Prostate gland (tissue), 2 donors: ENCODE data around the gene PDF. TPM values are rescaled to one million over a fixed set of nuclear protein-coding genes. Genes with fewer than 3 reads are reported as not detected.

Source experiments
- DNase-seq: peaks from one replicate; pipeline ENCODE4 v3.0.0-alpha.2; 2019; ENCODE audit warnings: low spot score
- H3K27ac ChIP-seq, 2 donors: fragments of 200-600 bp; sonication (generic); 2 replicates each; pipeline ENCODE4 v1.5.1; 2017 to 2019
- H3K27me3 ChIP-seq: fragments of 200-600 bp; sonication (generic); replicated peaks from 2 replicates; pipeline ENCODE4 v1.5.1; 2019; ENCODE audit not compliant: insufficient read depth
- H3K36me3 ChIP-seq, 2 donors: fragments of 200-600 bp; sonication (generic); 1 replicate in 1 of 2; 2 replicates in 1 of 2; pipeline versions ENCODE4 v1.5.1 to v1.8.1; 2017 to 2019
- H3K4me1 ChIP-seq: fragments of 200-600 bp; sonication (generic); replicated peaks from 2 replicates; pipeline ENCODE4 v1.5.1; 2019
- H3K4me3 ChIP-seq, 2 donors: fragments of 200-600 bp; sonication (generic); 2 replicates each; pipeline ENCODE4 v1.5.1; 2017 to 2019
- H3K9me3 ChIP-seq: fragments of 200-600 bp; sonication (generic); 2 replicates; pipeline ENCODE4 v1.5.1; 2017
- POLR2A ChIP-seq: fragments of 450-650 bp; IDR thresholded peaks from one replicate; pipeline ENCODE4 v1.6.1; 2016; ENCODE audit warnings: antibody characterized with exemption, mild to moderate bottlenecking
- POLR2AphosphoS5 ChIP-seq: sonication (generic); formaldehyde crosslinking; IDR thresholded peaks from one replicate; pipeline ENCODE4 v1.6.1; 2017; ENCODE audit warnings: antibody characterized with exemption
- WGBS: methylation state at CpG from one replicate; pipeline ENCODE4 v1.1.5; 2018; 5-methylcytosine and 5-hydroxymethylcytosine counted together
- intact Hi-C: fragments of 100-400 bp; cut with DNase I; formaldehyde crosslinking; loops from one replicate; pipeline ENCODE4 v1.14.2; 2022
- total RNA-seq, 2 donors: library from RNA; depleted of rRNA; stranded (reverse); fragments of >200 nt; gene quantifications; one replicate each; pipeline ENCODE4 v1.1.0, GENCODE V29; 2016
- TF ChIP-seq, protein P1 (sequence below), 4 experiments: fragments of 200-600 bp in 2 of 4; fragments of 450-650 bp in 2 of 4; sonication (generic) in 2 of 4; IDR thresholded peaks; 1 replicate in 3 of 4; 2 replicates in 1 of 4; pipeline ENCODE4 v1.5.1; 2016 to 2019; ENCODE audit warnings: antibody characterized with exemption in 4 of 4, mild to moderate bottlenecking in 2 of 4, moderate library complexity in 2 of 4

The PDF gene
- total RNA-seq, 2 donors from 2014 or later = 40.7 to 42.9 TPM

DNA sequence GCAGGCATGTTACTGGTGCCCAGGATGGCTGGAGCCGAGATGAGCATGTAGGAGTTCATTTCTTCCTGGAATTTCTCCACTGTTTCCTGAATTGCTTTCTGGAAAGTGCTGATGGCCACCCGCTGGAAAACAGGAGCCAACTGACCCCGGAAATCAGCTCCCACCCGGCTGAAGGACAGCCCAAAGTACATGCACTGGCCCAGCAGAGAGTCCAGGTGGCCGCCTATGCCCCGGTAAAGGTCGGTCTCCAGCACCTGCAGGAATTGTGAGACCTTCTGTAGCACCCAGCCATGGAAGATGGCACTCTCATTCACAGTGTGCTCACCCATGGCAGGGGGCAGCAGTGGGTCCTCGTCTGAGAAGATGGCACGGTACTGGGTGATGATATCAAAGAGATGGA lies 4.3 kb upstream of the PDF start:
- TF ChIP-seq, protein P1, sequence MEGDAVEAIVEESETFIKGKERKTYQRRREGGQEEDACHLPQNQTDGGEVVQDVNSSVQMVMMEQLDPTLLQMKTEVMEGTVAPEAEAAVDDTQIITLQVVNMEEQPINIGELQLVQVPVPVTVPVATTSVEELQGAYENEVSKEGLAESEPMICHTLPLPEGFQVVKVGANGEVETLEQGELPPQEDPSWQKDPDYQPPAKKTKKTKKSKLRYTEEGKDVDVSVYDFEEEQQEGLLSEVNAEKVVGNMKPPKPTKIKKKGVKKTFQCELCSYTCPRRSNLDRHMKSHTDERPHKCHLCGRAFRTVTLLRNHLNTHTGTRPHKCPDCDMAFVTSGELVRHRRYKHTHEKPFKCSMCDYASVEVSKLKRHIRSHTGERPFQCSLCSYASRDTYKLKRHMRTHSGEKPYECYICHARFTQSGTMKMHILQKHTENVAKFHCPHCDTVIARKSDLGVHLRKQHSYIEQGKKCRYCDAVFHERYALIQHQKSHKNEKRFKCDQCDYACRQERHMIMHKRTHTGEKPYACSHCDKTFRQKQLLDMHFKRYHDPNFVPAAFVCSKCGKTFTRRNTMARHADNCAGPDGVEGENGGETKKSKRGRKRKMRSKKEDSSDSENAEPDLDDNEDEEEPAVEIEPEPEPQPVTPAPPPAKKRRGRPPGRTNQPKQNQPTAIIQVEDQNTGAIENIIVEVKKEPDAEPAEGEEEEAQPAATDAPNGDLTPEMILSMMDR (IDR thresholded peaks at IDR 0.05) = no peak
- TF ChIP-seq POLR2A = no peak
- no peak for TF ChIP-seq POLR2AphosphoS5
- WGBS = 93% methylated on average over 9 of the region's 9 CpGs
- Histone ChIP-seq H3K36me3 (peaks cover 9 to 19% of the 10 kb centered on the region in 2 donors), H3K4me1 (no peaks in the 10 kb centered on the region), H3K9me3 (no peaks in the 10 kb centered on the region), H3K27me3 (no peaks in the 10 kb centered on the region), H3K27ac (no peak overlapping the region), H3K4me3 (no peak overlapping the region)
- DNase-seq = no peak
- intact Hi-C loops = no loop called here

DNA sequence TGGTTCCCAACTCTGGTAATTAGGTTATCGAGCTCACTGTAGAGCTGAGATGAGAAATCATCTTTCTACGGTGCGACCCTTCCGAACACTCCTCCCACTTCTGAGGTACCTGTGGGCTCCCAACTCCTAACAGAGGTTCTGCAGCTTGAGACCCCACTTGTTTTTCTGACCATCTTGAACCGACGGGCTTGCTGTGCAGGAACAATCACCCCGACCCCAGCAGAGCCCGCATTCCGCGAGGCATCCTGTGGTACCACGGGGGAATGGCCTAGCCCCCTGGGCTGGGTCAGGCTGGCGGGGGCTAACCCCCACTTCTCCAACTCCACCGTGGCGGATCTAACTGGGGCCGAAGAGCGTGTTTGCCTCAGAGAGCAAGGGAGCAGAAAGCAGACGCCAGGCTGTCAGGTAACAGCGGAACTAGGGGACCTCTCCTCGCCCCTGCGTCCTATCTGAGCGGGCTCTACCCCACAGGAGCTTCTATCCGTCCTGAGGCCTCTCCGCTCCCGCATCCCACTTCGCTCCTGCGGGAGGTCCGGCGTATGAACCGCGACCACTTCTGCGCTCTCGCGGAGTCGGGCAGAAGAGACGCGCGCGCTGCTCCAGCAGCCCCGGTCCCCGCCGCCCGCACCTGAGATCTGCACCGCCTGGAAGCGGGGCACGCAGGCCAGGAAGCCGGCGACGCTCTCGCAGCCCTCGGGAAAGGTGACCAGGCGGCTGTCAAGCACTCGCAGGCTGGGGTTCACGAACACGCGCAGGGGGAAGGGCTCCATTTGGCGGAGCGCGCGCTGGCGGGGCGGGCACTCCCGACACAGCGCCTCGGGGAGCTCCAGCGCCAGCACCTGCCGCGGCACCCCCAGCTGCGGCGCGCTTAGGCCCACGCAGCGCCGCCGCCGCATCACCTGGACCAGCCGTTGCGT lies 761 bp downstream of the PDF start:
- intact Hi-C loops = no loop called here
- no peaks in the 10 kb centered on the region for H3K27me3 ChIP-seq
- H3K4me1 ChIP-seq = peaks cover 14% of the 10 kb centered on the region
- H3K4me3 ChIP-seq = peak overlapping the region; percentile 85 to 92
- DNase-seq = no peak
- TF ChIP-seq, protein P1 (IDR thresholded peaks at IDR 0.05) = no peak
- TF ChIP-seq POLR2AphosphoS5 = no peak
- TF ChIP-seq POLR2A = no peak
- H3K27ac ChIP-seq = peak overlapping the region; percentile 87 to 90
- peaks cover 5 to 10% of the 10 kb centered on the region in 2 donors for H3K36me3 ChIP-seq
- H3K9me3 ChIP-seq = no peaks in the 10 kb centered on the region
- WGBS = 13% methylated on average over 32 of the region's 77 CpGs

DNA sequence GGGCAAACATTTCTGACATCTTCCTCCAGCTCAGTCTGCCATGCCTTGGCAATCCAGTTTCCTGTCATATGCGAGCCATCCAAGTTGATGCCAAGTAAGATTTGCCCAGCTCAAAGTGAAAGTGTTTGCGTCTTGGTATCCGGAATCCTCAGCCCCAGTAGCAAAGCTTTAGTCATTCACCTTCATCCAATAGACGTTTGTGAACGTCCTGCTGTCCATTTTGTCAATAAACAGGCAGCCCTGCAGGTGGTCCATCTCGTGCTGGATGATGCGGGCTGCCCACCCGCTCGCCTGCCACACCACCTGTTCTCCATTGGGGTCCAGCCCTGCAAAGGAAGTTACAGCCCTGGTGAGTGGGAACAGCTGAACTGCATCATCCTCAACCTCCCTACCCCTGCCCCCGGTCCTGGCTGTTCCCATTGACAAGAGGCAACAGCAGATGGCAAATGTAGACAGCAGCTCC lies 1.5 kb downstream of the PDF start:
- Histone ChIP-seq H3K27me3 (no peaks in the 10 kb centered on the region), H3K36me3 (peaks cover 5 to 8% of the 10 kb centered on the region in 2 donors), H3K9me3 (no peaks in the 10 kb centered on the region), H3K27ac (no peak overlapping the region), H3K4me1 (peaks cover 14% of the 10 kb centered on the region), H3K4me3 (peak overlapping the region; percentile 85 to 92)
- no peak for DNase-seq
- no peak for TF ChIP-seq POLR2A
- no peak for TF ChIP-seq POLR2AphosphoS5
- TF ChIP-seq, protein P1 (IDR thresholded peaks at IDR 0.05) = no peak
- 48% methylated on average over 10 of the region's 10 CpGs for WGBS
- intact Hi-C loops = no loop called here

DNA sequence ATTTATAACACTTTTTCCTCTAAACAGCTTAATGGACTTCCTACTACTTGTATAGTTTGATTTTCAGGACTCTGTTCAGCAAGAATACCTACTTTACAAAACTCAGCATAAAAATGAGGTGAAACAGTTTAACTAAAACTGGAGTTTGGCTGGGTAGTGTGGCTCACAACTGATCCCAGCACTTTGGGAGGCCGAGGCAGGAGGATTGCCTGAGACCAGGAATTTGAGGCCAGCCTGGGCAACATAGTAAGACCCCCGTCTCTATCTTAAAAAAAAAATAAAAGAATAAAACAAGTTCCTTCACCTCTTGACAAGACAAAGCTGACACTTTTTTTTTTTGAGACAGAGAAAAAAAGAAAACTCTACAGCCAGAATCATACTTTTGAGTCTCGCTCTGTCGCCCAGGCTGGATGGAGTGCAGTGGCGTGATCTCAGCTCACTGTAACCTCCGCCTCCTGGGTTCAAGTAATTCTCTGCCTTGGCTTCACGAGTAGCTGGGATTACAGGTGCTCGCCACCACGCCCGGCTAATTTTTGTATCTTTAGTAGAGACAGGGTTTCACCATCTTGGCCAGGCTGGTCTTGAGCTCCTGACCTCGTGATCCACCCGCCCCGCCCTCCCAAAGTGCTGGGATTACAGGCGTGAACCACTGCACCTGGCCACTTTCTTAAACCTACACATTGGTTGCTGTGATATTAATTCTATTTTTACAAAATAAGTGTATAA lies 2.6 kb downstream of the PDF start:
- TF ChIP-seq POLR2AphosphoS5 (no peak), POLR2A (no peak)
- TF ChIP-seq, protein P1 (IDR thresholded peaks at IDR 0.05) = no peak
- H3K36me3 ChIP-seq = peaks cover under 1 to 12% of the 10 kb centered on the region in 2 donors
- WGBS = 93% methylated on average over 14 of the region's 14 CpGs

More for the DNA sequence above, 2.6 kb downstream of the PDF start:
- no peak for DNase-seq
- no peaks in the 10 kb centered on the region for H3K27me3 ChIP-seq
- H3K9me3 ChIP-seq = no peaks in the 10 kb centered on the region
- H3K4me1 ChIP-seq = peaks cover 14% of the 10 kb centered on the region
- H3K27ac ChIP-seq = no peak overlapping the region
- intact Hi-C loops = no loop called here
- H3K4me3 ChIP-seq = no peak overlapping the region
